Mesodermal cell (in vitro differentiated cells): Measurements from ENCODE around the gene LAMTOR3.

Experiments used
- H3K27ac ChIP-seq: 2 replicates; pipeline ENCODE4 v1.7.0; 2013; ENCODE audit warnings: mild to moderate bottlenecking, low read depth, low read length, moderate library complexity; ENCODE audit not compliant: severe bottlenecking
- H3K36me3 ChIP-seq: 2 replicates; pipeline ENCODE4 v1.7.1; 2013; ENCODE audit warnings: mild to moderate bottlenecking, low read length, moderate library complexity; ENCODE audit not compliant: control insufficient read depth, insufficient read depth
- H3K4me1 ChIP-seq: one replicate; pipeline ENCODE4 v1.7.1; 2013; ENCODE audit warnings: mild to moderate bottlenecking, low read length; ENCODE audit not compliant: insufficient read depth, control insufficient read depth, poor library complexity, severe bottlenecking
- H3K4me3 ChIP-seq: 2 replicates; pipeline ENCODE4 v1.7.0; 2013; ENCODE audit warnings: low read length, control low read depth, mild to moderate bottlenecking; ENCODE audit not compliant: insufficient read depth, poor library complexity, severe bottlenecking; ENCODE audit errors: extremely low read depth
- H3K9me3 ChIP-seq: 2 replicates; pipeline ENCODE4 v1.7.1; 2013; ENCODE audit warnings: mild to moderate bottlenecking, low read length, moderate library complexity; ENCODE audit not compliant: control insufficient read depth
- WGBS, 2 experiments: methylation state at CpG; one replicate each; pipeline ENCODE4 v1.1.5; 2013; ENCODE audit warnings: missing lambda C conversion rate in 2 of 2; ENCODE audit not compliant: insufficient coverage in 2 of 2; 5-methylcytosine and 5-hydroxymethylcytosine counted together

Gene LAMTOR3

DNA sequence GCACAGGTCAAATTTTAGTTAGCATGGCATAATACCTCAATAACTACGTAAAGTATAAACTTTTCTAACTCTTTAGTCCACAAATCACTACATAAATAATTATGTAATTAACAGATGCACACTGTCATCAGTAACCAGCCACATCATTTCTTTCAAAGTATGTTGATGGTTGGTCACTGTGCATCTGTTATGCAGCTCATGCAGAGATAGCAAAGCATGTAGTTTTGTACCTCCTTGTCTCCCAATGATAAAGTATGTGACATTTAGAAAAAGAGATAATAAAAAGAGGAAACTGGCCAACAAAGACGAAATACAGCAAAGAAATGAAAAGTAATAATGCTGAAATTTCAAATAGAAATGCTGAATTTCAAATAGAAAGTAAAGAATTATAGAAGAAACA lies 2.9 kb downstream of the LAMTOR3 start:
- peaks cover 4% of the 10 kb centered on the region for H3K36me3 ChIP-seq
- 86% methylated on average over 2 of the region's 2 CpGs; no CpG with 5 or more reads in 1 of the 2 experiments for WGBS, 2 experiments
- no peaks in the 10 kb centered on the region for H3K4me1 ChIP-seq
- no peak overlapping the region for H3K4me3 ChIP-seq
- H3K9me3 ChIP-seq = no peaks in the 10 kb centered on the region
- no peak overlapping the region for H3K27ac ChIP-seq

DNA sequence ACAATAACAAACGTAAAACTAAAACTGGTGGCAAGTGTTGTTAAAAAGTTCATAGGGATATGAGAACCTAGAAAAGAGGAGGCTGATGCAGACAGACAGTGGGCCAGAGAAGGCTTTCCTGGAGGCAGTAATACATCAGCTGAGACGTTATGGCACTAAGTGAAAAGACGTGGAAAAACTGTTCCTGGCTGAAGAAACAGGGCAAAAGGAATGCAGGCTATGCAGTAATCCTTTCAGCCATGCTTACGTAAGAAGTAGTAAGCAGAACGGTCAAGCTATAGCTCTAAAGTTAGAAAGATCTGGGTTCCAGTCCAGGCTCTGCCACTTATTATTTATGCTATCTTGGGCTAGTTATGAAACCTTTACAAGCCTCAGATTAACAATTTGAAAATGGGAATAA lies 6.4 kb downstream of the LAMTOR3 start:
- Histone ChIP-seq H3K27ac (no peak overlapping the region), H3K9me3 (no peaks in the 10 kb centered on the region), H3K36me3 (peaks cover 9% of the 10 kb centered on the region), H3K4me3 (no peak overlapping the region), H3K4me1 (no peaks in the 10 kb centered on the region)
- 91 to 93% methylated on average over 4 of the region's 5 CpGs for WGBS, 2 experiments

DNA sequence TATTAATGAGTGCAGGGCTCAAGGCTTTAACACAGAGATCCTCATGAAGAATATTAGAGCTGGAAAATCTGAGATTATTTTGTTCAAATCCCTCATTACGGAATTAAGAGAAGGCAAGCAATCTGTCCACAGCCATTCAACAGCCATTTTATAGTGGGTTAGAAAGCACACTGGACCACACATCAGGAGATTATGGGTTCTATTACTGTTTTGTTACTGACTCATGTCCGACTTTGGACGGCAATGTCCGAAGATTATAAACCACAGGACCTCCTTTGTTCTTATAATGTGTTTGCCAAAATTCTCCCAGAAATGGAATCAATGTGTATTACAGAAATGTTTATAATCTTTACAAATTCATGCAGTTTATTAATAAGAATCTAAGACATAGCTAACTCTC lies 8.1 kb downstream of the LAMTOR3 start:
- Histone ChIP-seq H3K27ac (no peak overlapping the region), H3K4me3 (no peak overlapping the region), H3K36me3 (peaks cover 15% of the 10 kb centered on the region), H3K9me3 (no peaks in the 10 kb centered on the region), H3K4me1 (no peaks in the 10 kb centered on the region)
- 100% methylated on average over 1 of the region's 4 CpGs; no CpG with 5 or more reads in 1 of the 2 experiments for WGBS, 2 experiments

DNA sequence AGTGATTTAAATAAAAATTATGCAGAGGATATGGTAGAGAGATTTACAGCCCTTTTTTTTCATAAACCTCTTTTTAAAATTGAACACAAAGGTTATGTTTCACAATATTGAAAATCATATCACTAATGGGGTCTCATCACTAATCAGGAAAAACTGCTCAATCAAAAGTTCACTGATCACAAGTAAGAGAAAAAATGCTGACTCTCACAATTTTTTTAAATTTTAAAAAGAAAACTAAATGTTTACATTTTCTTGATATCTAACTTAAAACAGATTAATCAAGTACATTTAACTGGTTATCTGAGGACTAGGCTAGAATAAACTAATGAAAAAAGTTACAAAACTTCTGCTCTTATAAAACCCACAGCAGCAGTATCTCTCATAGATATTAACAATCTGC lies 8.5 kb downstream of the LAMTOR3 start:
- Histone ChIP-seq H3K27ac (no peak overlapping the region), H3K36me3 (peaks cover 17% of the 10 kb centered on the region), H3K9me3 (no peaks in the 10 kb centered on the region), H3K4me3 (no peak overlapping the region), H3K4me1 (no peaks in the 10 kb centered on the region)

DNA sequence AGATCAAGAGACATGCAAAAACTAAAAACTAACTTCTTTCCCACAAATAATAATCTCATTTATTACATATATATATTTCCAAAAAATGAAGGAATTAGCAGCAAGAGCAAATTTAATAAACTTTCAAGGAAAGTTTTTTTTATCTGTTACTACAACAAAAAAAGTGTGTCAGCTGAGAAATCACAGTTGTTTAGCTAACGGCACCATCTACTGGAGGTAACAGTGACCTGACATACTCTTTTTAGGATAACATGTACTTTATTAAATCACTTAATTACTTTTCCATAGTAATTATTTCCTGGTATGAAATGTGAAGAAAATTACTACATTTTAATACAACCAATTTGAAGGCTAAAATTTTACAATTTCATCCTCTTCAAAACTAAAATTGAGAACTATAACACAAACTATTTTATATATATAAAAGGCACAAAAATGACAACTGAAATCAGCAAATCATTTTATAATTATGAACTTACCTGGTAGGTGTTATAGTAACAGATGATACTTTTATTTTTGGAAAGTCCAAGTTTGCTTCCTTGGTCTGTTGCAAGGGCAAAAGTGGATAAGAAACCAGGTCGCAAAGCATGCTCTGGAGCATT lies 9.1 kb downstream of the LAMTOR3 start:
- H3K4me1 ChIP-seq = no peaks in the 10 kb centered on the region
- H3K27ac ChIP-seq = no peak overlapping the region
- H3K9me3 ChIP-seq = no peaks in the 10 kb centered on the region
- H3K36me3 ChIP-seq = peaks cover 22% of the 10 kb centered on the region
- 100% methylated on average over 1 of the region's 2 CpGs; no CpG with 5 or more reads in 1 of the 2 experiments for WGBS, 2 experiments
- no peak overlapping the region for H3K4me3 ChIP-seq

DNA sequence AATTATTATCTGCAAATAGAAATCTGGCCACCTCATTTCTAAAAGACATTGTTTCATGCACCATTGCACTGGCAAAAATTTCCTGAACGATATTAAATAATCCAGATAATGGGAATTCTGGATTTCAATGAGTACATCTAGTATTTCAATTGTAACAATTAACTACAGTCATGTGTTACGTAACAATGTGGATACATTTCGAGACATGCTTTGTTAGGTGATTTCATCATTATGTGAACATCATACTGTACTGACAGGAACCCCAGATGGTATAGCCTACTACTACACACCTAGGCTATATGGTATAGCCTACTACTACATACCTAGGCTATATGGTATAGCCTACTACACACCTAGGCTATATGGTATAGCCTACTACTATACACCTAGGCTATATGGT lies 14.8 kb downstream of the LAMTOR3 start:
- Histone ChIP-seq H3K36me3 (peaks cover 40% of the 10 kb centered on the region), H3K9me3 (no peaks in the 10 kb centered on the region), H3K27ac (no peak overlapping the region), H3K4me1 (no peaks in the 10 kb centered on the region), H3K4me3 (no peak overlapping the region)
- no CpG with 5 or more reads among the region's 3 CpGs for WGBS, 2 experiments

DNA sequence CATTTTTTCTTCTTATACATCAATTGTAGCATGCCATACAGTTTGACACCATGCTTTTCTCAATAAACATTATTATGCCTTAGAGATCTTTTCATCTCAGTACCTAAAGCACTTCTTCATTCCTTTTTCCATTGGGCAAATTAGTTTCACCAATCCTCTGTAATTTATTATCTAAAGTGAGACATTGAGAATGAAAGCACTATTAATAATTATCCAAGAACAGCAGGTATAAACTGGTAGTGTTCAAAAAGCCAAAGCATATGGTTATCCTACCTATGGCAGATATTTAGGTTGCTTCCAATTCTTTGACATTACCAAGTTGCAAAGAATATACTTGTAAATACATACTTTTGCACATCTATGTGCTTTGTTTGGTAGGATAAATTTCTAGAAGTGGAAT lies 15.6 kb downstream of the LAMTOR3 start:
- Histone ChIP-seq H3K9me3 (no peaks in the 10 kb centered on the region), H3K36me3 (peaks cover 37% of the 10 kb centered on the region), H3K4me3 (no peak overlapping the region), H3K27ac (no peak overlapping the region), H3K4me1 (no peaks in the 10 kb centered on the region)

DNA sequence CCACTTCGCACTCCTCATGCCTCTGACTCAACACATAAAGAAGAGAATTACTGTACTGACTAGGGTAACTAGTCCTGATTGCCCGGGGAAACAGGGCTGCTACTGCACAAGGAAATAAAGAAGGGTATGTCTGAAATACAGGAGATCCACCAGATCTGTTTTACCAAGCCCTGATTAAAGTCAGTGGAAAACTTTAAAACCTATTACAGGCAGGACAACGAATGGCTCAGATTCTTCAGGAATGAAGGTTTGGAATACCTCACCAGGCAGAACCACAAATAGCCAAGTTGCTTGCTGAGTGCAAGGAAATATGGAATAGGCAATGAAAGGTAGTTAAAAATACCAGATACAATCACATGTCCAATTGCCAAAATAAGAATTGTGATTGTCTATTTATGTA lies 17.3 kb downstream of the LAMTOR3 start:
- H3K9me3 ChIP-seq = no peaks in the 10 kb centered on the region
- H3K36me3 ChIP-seq = peaks cover 32% of the 10 kb centered on the region
- WGBS, 2 experiments = 100% methylated on average over 1 to 2 of the region's 3 CpGs
- no peak overlapping the region for H3K27ac ChIP-seq
- no peaks in the 10 kb centered on the region for H3K4me1 ChIP-seq
- H3K4me3 ChIP-seq = no peak overlapping the region

DNA sequence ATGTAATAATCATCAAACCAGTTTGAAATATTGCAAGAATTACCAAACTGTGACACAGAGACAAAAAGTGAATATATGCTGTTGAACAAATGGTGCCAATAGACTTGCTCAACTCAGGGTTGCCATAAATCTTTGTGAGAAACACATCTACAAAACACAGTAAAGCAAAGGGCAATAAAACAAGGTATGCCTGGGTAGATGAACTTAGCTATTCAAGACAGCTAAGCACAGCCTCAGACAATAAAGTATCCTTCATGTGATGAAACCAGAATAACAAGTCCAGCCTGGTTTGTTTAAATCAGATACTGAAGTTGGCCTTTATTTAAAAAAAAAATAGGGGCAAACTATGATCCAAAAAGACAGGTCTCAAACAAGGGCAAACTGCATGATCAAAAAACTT lies 19.2 kb downstream of the LAMTOR3 start:
- H3K4me3 ChIP-seq = no peak overlapping the region
- H3K4me1 ChIP-seq = no peaks in the 10 kb centered on the region
- H3K9me3 ChIP-seq = no peaks in the 10 kb centered on the region
- H3K27ac ChIP-seq = no peak overlapping the region
- H3K36me3 ChIP-seq = peaks cover 17% of the 10 kb centered on the region

DNA sequence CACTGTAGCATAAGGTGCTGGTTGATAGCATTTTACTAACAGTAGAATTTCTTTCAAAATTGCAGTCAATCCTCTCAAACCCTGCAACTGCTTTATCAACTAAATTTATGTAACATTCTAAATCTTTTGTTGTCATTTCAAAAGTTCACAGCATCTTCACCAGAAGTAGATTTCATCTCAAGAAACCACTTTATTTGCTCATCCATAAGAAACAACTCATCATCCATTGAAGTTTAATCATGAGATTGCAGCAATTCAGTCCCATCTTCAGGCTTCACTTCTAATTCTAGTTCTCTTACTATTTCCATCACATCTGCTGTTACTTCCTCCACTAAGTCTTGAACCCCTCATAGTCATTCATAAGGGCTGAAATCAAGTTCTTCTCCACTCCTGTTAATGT lies 21.7 kb downstream of the LAMTOR3 start:
- Histone ChIP-seq H3K27ac (no peak overlapping the region), H3K4me3 (no peak overlapping the region), H3K36me3 (no peaks in the 10 kb centered on the region), H3K4me1 (no peaks in the 10 kb centered on the region), H3K9me3 (no peaks in the 10 kb centered on the region)

DNA sequence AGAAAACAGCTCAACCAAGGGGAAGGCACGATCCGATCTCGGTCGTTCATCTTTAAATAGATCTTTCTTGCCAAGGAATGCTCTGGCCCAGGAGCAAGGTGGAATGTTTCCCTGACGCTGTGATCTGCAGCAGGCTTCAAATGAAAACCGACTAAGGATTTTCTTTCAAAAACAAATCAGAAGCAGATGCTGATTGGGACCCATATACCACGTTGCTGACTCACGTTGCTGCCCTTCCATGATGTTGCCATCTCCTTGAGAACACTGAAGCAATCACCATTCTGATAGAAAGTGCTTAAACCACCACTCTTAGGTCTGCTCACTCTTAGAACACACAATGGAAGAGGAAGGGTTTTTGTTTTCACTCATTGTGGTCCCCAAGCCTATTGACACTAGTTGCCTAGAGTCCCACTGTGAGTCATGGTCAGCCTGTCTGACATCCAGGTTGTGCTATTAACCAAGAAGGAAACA lies 26.1 kb downstream of the LAMTOR3 start:
- no peaks in the 10 kb centered on the region for H3K36me3 ChIP-seq
- no peaks in the 10 kb centered on the region for H3K4me1 ChIP-seq
- H3K9me3 ChIP-seq = no peaks in the 10 kb centered on the region
- no peak overlapping the region for H3K4me3 ChIP-seq
- WGBS, 2 experiments = 57 to 59% methylated on average over 7 to 8 of the region's 8 CpGs
- H3K27ac ChIP-seq = peak overlapping the region; percentile 18
